KOPT-K1 (cell line): Measurements from ENCODE around the gene CAPZA1.

Experiments used
- H3K27ac ChIP-seq: fragments of 200-600 bp; sonication (generic); 2 replicates; pipeline ENCODE4 v1.5.1; 2016; ENCODE audit warnings: antibody characterized with exemption, mild to moderate bottlenecking, low read depth, low read length; ENCODE audit not compliant: poor library complexity, severe bottlenecking
- H3K36me3 ChIP-seq: fragments of 200-600 bp; sonication (generic); 2 replicates; pipeline ENCODE4 v1.5.1; 2017; ENCODE audit warnings: antibody characterized with exemption, mild to moderate bottlenecking, low read length, moderate library complexity; ENCODE audit not compliant: insufficient read depth
- H3K9me3 ChIP-seq: fragments of 200-600 bp; sonication (generic); 2 replicates; pipeline ENCODE4 v1.5.1; 2017; ENCODE audit warnings: antibody characterized with exemption, low read length, mild to moderate bottlenecking; ENCODE audit not compliant: insufficient read depth, poor library complexity, severe bottlenecking

The CAPZA1 gene

GRCh38 chr1:112718691-112719418, 99.2 kb downstream of the CAPZA1 start:
- Histone ChIP-seq H3K9me3 (no peaks in the 10 kb centered on the region), H3K27ac (no peak overlapping the region), H3K36me3 (no peaks in the 10 kb centered on the region)

- H3K36me3 ChIP-seq, result no peaks in the 10 kb centered on the region
- H3K9me3 ChIP-seq, result no peaks in the 10 kb centered on the region
- no peak overlapping the region for H3K27ac ChIP-seq
Observed at GRCh38 chr1:112719706-112720105, 100.1 kb downstream of the CAPZA1 start.

- Histone ChIP-seq H3K27ac (no peak overlapping the region), H3K9me3 (no peaks in the 10 kb centered on the region), H3K36me3 (no peaks in the 10 kb centered on the region)
Observed at GRCh38 chr1:112720800-112721199, 101.2 kb downstream of the CAPZA1 start.
